ENCODE data around the gene CACNA1S. TPM values are rescaled to one million over a fixed set of nuclear protein-coding genes. Genes with fewer than 3 reads are reported as not detected.

CACNA1S gene
- total and polyA plus RNA-seq, 2 experiments from 2014 or later: not detected

- Histone ChIP-seq H3K27me3 (peaks cover 4% of the 10 kb centered on the region), H3K9me3 (ENCODE audit: low read depth) (no peaks in the 10 kb centered on the region), H3K4me3 (no peak overlapping the region), H3K27ac (no peak overlapping the region), H3K9me2 (replicated peaks; ENCODE audit: insufficient read depth) (no peaks in the 10 kb centered on the region), H3K4me2 (no peak overlapping the region), H3K79me2 (no peaks in the 10 kb centered on the region), H3K4me1 (ENCODE audit: insufficient read depth) (peaks cover 23% of the 10 kb centered on the region), H3K36me3 (replicated peaks; ENCODE audit: insufficient read depth, low read depth) (no peaks in the 10 kb centered on the region), H4K20me1 (ENCODE audit: insufficient read depth, poor library complexity, severe bottlenecking) (no peaks in the 10 kb centered on the region), H2AFZ (no peak overlapping the region)
- DNase-seq (ENCODE audit: low spot score): no peak
- WGBS (ENCODE audit: low lambda C conversion rate, missing lambda C conversion rate): 80% methylated on average over 9 of the region's 9 CpGs
- TF ChIP-seq EZH2phosphoT487 (IDR thresholded peaks at IDR 0.05; ENCODE audit: low read depth, severe bottlenecking, unreplicated experiment) (no peak), CTCF (IDR thresholded peaks at IDR 0.05; ENCODE audit: poor library complexity) (no peak), EZH2 (IDR thresholded peaks at IDR 0.05; ENCODE audit: borderline replicate concordance) (no peak)
These were observed 95.0 kb downstream of the CACNA1S start for GRCh38 chr1:201016943-201017827.

GRCh38 chr1:201016211-201016651 is 96.0 kb downstream of the CACNA1S start:
- Histone ChIP-seq H3K27ac (no peak overlapping the region), H3K9me3 (ENCODE audit: low read depth) (no peaks in the 10 kb centered on the region), H3K27me3 (no peaks in the 10 kb centered on the region), H4K20me1 (ENCODE audit: insufficient read depth, poor library complexity, severe bottlenecking) (no peaks in the 10 kb centered on the region), H3K36me3 (replicated peaks; ENCODE audit: insufficient read depth, low read depth) (no peaks in the 10 kb centered on the region), H3K4me3 (no peak overlapping the region), H2AFZ (no peak overlapping the region), H3K9me2 (replicated peaks; ENCODE audit: insufficient read depth) (no peaks in the 10 kb centered on the region), H3K4me2 (peak overlapping the region; percentile 57), H3K4me1 (ENCODE audit: insufficient read depth) (peaks cover 23% of the 10 kb centered on the region), H3K79me2 (no peaks in the 10 kb centered on the region)
- DNase-seq (ENCODE audit: low spot score): peak; percentile 57
- no peak for TF ChIP-seq CTCF (IDR thresholded peaks at IDR 0.05; ENCODE audit: poor library complexity)
- no peak for TF ChIP-seq EZH2 (IDR thresholded peaks at IDR 0.05; ENCODE audit: borderline replicate concordance)
- TF ChIP-seq EZH2phosphoT487 (IDR thresholded peaks at IDR 0.05; ENCODE audit: low read depth, severe bottlenecking, unreplicated experiment): no peak
- WGBS (ENCODE audit: low lambda C conversion rate, missing lambda C conversion rate): 33% methylated on average over 10 of the region's 10 CpGs

GRCh38 chr1:201015551-201016091 is 96.6 kb downstream of the CACNA1S start:
- Histone ChIP-seq H3K4me3 (no peak overlapping the region), H4K20me1 (ENCODE audit: insufficient read depth, poor library complexity, severe bottlenecking) (no peaks in the 10 kb centered on the region), H3K4me1 (ENCODE audit: insufficient read depth) (peaks cover 21% of the 10 kb centered on the region), H3K9me2 (replicated peaks; ENCODE audit: insufficient read depth) (no peaks in the 10 kb centered on the region), H3K36me3 (replicated peaks; ENCODE audit: insufficient read depth, low read depth) (no peaks in the 10 kb centered on the region), H3K4me2 (no peak overlapping the region), H3K9me3 (ENCODE audit: low read depth) (no peaks in the 10 kb centered on the region), H3K27me3 (no peaks in the 10 kb centered on the region), H2AFZ (no peak overlapping the region), H3K79me2 (no peaks in the 10 kb centered on the region), H3K27ac (no peak overlapping the region)
- 50% methylated on average over 5 of the region's 5 CpGs for WGBS (ENCODE audit: low lambda C conversion rate, missing lambda C conversion rate)
- TF ChIP-seq EZH2 (IDR thresholded peaks at IDR 0.05; ENCODE audit: borderline replicate concordance) (no peak), CTCF (IDR thresholded peaks at IDR 0.05; ENCODE audit: poor library complexity) (no peak)
- no peak for DNase-seq (ENCODE audit: low spot score)

All from hepatocyte (in vitro differentiated cells).